Ovary (tissue), 9 donors: ENCODE measurements around the gene COMP. TPM values are rescaled to one million over a fixed set of nuclear protein-coding genes. Genes with fewer than 3 reads are reported as not detected.

Experiments
- DNase-seq, 5 donors: peaks; one replicate each; pipeline ENCODE4 v3.0.0-alpha.2; 2019 to 2020
- H3K27ac ChIP-seq, 2 donors: fragments of 200-600 bp; one replicate each; pipeline versions ENCODE4 v1.5.1 to v1.8.0; 2019 to 2022
- H3K27me3 ChIP-seq: fragments of 200-600 bp; one replicate; pipeline ENCODE4 v1.8.0; 2022
- H3K36me3 ChIP-seq: fragments of 200-600 bp; sonication (generic); one replicate; pipeline ENCODE4 v1.5.1; 2019
- H3K4me1 ChIP-seq: one replicate; pipeline ENCODE4 v1.8.1; 2013; ENCODE audit warnings: mild to moderate bottlenecking, moderate library complexity; ENCODE audit not compliant: insufficient read depth
- H3K4me3 ChIP-seq: fragments of 200-600 bp; sonication (generic); one replicate; pipeline ENCODE4 v1.5.1; 2017
- H3K9me3 ChIP-seq, 2 donors: fragments of 200-600 bp in 1 of 2; sonication (generic) in 1 of 2; one replicate each; pipeline versions ENCODE4 v1.5.1 to v1.8.1; 2013 to 2019; ENCODE audit warnings: mild to moderate bottlenecking in 1 of 2, moderate library complexity in 1 of 2
- CTCF ChIP-seq, 3 donors: fragments of 450-650 bp in 2 of 3; fragments of 200-600 bp in 1 of 3; IDR thresholded peaks; one replicate each; pipeline versions ENCODE4 v1.5.1 to v1.8.0; 2016 to 2022; ENCODE audit warnings: antibody characterized with exemption in 3 of 3, mild to moderate bottlenecking in 1 of 3
- EP300 ChIP-seq: sonication (generic); formaldehyde crosslinking; IDR thresholded peaks from one replicate; pipeline ENCODE4 v1.6.1; 2017; ENCODE audit warnings: antibody characterized with exemption
- POLR2A ChIP-seq: fragments of 450-650 bp; IDR thresholded peaks from one replicate; pipeline ENCODE4 v1.6.1; 2017; ENCODE audit warnings: antibody characterized with exemption, mild to moderate bottlenecking, moderate library complexity
- WGBS, 3 donors: extraction: QIAGEN DNeasy Blood & Tissue Kit in 1 of 3; methylation state at CpG; one replicate each; pipeline versions ENCODE4 v1.1.5 to v1.1.7; 2013 to 2017; 5-methylcytosine and 5-hydroxymethylcytosine counted together
- intact Hi-C, 4 donors: fragments of 100-400 bp; cut with DNase I; formaldehyde crosslinking; loops; one replicate each; pipeline versions ENCODE4 v1.11.0 to v1.15.1; 2022 to 2023
- polyA plus RNA-seq, 2 donors: library from polyadenylated mRNA; stranded (reverse); fragments of 200-250 nt in 1 of 2; fragments of 350-450 nt in 1 of 2; fragmentation: Illumina TruSeq in 1 of 2; extraction: RNeasy Lipid Tissue Mini Kit (QIAGEN cat#74804) in 1 of 2; gene quantifications; one replicate each; pipeline ENCODE4 v1.2.3, GENCODE V29; 2013 to 2014
- total RNA-seq, 7 donors: library from RNA; depleted of rRNA in 2 of 7; stranded (reverse); fragments of >200 nt in 2 of 7; fragmentation: NEBNext Ultra II Directional in 3 of 7; extraction: Animal tissue kit (Norgen Biotek cat#: 25700) in 3 of 7; gene quantifications; one replicate each; pipeline versions ENCODE4 v1.1.0 to v1.2.4, GENCODE V29; 2016 to 2023
- donor health status: DM: no; HTN: no; CAD: no; lungs with moderate emphysema.
- donor health status: DM: no; HTN: no; CAD: no.
- donor health status: Bipolar disorder and iron deficiency.
- donor health status: DM: yes; HTN: yes; CAD: no.
- donor health status: DM: no; HTN: no; CAD: no.
- donor health status: DM: yes; HTN: yes; CAD: no.

Gene COMP
- total and polyA plus RNA-seq, 9 donors, result 0.08 to 0.92 (median 0.40) TPM; not detected in 3

- H3K27ac ChIP-seq, result no peak overlapping the region
- no peaks in the 10 kb centered on the region for H3K27me3 ChIP-seq
- H3K9me3 ChIP-seq, result no peaks in the 10 kb centered on the region
- 49 to 58% (median 57%) methylated on average over 4 of the region's 4 CpGs for WGBS, 3 donors
- H3K4me1 ChIP-seq, result no peaks in the 10 kb centered on the region
- intact Hi-C loops, result no loop called here
- H3K4me3 ChIP-seq, result no peak overlapping the region
- DNase-seq, result no peak
- TF ChIP-seq CTCF (IDR thresholded peaks at IDR 0.05), result no peak
- no peak for TF ChIP-seq EP300
- TF ChIP-seq POLR2A, result no peak
- no peaks in the 10 kb centered on the region for H3K36me3 ChIP-seq
Observed at GRCh38 chr19:18754501-18754900, 36.6 kb downstream of the COMP start.

DNA sequence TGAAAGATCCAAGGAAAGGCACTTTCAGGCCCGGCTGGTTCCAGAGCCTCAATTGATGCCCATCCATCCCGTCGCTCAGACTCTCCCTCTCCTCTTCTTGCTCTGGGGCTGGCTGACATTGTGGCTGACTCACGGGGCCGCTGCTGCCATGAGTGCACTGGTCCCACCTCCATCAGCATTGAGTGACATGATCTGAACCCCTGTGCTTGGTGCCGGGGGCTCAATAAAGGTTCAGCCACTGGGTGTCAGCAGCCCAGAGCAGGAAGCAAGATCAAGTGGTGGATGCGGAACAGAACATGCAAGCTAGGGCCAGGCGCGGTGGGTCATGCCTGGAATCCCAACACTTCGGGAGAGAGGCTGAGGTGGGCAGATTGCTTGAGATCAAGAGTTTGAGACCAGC lies 39.5 kb downstream of the COMP start:
- Histone ChIP-seq H3K4me3 (no peak overlapping the region), H3K9me3 (no peaks in the 10 kb centered on the region), H3K4me1 (no peaks in the 10 kb centered on the region), H3K27me3 (no peaks in the 10 kb centered on the region), H3K36me3 (no peaks in the 10 kb centered on the region), H3K27ac (no peak overlapping the region)
- intact Hi-C loops, result no loop called here
- DNase-seq, result no peak
- 96 to 98% (median 96%) methylated on average over 10 of the region's 10 CpGs for WGBS, 3 donors
- TF ChIP-seq EP300 (no peak), POLR2A (no peak), CTCF (IDR thresholded peaks at IDR 0.05) (no peak)

GRCh38 chr19:18750295-18750970 lies 40.7 kb downstream of the COMP start:
- DNase-seq, result no peak
- intact Hi-C loops, result no loop called here
- no peaks in the 10 kb centered on the region for H3K4me1 ChIP-seq
- WGBS, 3 donors, result 92 to 93% (median 93%) methylated on average over 19 of the region's 19 CpGs
- no peak overlapping the region for H3K27ac ChIP-seq
- no peaks in the 10 kb centered on the region for H3K27me3 ChIP-seq
- H3K4me3 ChIP-seq, result no peak overlapping the region
- TF ChIP-seq CTCF (IDR thresholded peaks at IDR 0.05), result no peak
- no peak for TF ChIP-seq POLR2A
- TF ChIP-seq EP300, result no peak
- H3K9me3 ChIP-seq, result no peaks in the 10 kb centered on the region
- H3K36me3 ChIP-seq, result no peaks in the 10 kb centered on the region

DNA sequence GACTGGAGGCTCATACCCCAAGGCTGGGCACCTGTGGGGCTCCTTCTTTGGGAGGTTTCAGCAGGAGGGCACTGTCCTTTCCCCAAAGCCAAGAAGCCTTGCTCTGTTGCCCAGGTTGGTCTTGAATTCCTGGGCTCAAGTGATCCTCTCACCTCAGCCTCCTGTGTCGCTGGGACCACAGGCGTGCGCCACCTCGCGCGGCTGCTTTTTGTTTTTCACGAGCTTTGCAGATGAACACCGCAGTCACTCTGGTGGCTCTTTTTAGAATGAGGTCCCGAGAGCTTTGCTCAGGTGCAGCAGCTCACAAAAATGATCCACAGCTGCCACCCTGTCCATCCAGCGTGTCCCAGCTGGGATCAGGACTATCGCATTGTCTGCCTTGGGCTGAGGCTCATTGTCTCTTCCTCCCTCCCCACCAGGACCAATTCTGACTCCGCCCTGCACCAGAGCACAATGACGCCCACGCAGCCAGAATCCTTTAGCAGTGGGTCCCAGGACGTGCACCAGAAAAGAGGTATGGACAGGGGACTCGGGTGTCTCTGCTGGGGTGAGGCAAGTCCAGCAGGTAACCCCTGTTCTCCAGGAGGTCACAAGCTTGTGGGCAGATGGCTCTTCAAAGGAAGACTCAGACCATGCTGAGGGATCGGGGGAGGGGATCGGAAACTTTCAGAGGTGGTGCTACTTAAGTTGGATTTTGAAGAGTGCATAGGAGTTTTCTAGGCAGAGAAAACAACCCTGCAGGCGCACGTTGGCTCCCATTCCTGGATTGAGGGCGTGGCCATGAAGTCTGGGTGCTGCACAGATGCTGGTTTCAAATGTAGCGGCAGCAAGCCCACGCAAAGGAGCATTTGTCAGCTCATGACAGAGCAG lies 41.5 kb downstream of the COMP start:
- Histone ChIP-seq H3K36me3 (no peaks in the 10 kb centered on the region), H3K4me3 (no peak overlapping the region), H3K4me1 (no peaks in the 10 kb centered on the region), H3K27ac (no peak overlapping the region), H3K9me3 (no peaks in the 10 kb centered on the region), H3K27me3 (no peaks in the 10 kb centered on the region)
- WGBS, 3 donors, result 94 to 96% (median 94%) methylated on average over 23 of the region's 23 CpGs
- DNase-seq, result peak in 1 of 5 donors; percentile 17
- intact Hi-C loops, result no loop called here
- TF ChIP-seq EP300 (no peak), POLR2A (no peak), CTCF (IDR thresholded peaks at IDR 0.05) (no peak)
